AG09309 (cell line): ENCODE measurements around the gene CAVIN4.
A peak's percentile ranks its signal among the peaks of the same experiment; 100 is the strongest.

Experiments used
- DNase-seq: peaks from one replicate; pipeline ENCODE4 v3.0.0-alpha.2; 2010; ENCODE audit warnings: low read depth
- H3K4me3 ChIP-seq: 2 replicates; pipeline ENCODE4 v1.5.1; 2011; ENCODE audit warnings: mild to moderate bottlenecking, low read depth, low read length, moderate library complexity; ENCODE audit not compliant: control insufficient read depth
- CTCF ChIP-seq: IDR thresholded peaks from 2 replicates; pipeline ENCODE4 v1.5.1; 2011; ENCODE audit warnings: mild to moderate bottlenecking, low read depth, low read length, inconsistent platforms; ENCODE audit not compliant: insufficient read depth, control insufficient read depth; ENCODE audit errors: missing control alignments

CAVIN4 gene

GRCh38 chr9:100595391-100596199, 17.7 kb downstream of the CAVIN4 start:
- no peak for DNase-seq

GRCh38 chr9:100597236-100597635, 19.4 kb downstream of the CAVIN4 start:
- DNase-seq = no peak
- no peak for TF ChIP-seq CTCF
- H3K4me3 ChIP-seq = no peak overlapping the region

More at GRCh38 chr9:100595391-100596199, 17.7 kb downstream of the CAVIN4 start:
- peak; percentile 79 for TF ChIP-seq CTCF
- H3K4me3 ChIP-seq = no peak overlapping the region

GRCh38 chr9:100598641-100599145, 20.8 kb downstream of the CAVIN4 start:
- TF ChIP-seq CTCF = no peak
- DNase-seq = no peak
- peak overlapping the region; percentile 54 for H3K4me3 ChIP-seq

- no peak for TF ChIP-seq CTCF
- H3K4me3 ChIP-seq = no peak overlapping the region
- DNase-seq = no peak
These were observed 22.7 kb downstream of the CAVIN4 start for GRCh38 chr9:100600521-100601079.

- H3K4me3 ChIP-seq = no peak overlapping the region
- DNase-seq = no peak
- TF ChIP-seq CTCF = peak; percentile 87
These were observed 23.3 kb downstream of the CAVIN4 start for GRCh38 chr9:100601216-100601615.

- no peak for DNase-seq
- TF ChIP-seq CTCF = peak; percentile 77
- no peak overlapping the region for H3K4me3 ChIP-seq
These were observed 24.5 kb downstream of the CAVIN4 start for GRCh38 chr9:100602342-100602801.
